Prostate gland (tissue), 2 donors: ENCODE results near the gene PPP6C.

Source experiments
- CTCF ChIP-seq, 4 experiments: fragments of 200-600 bp in 2 of 4; fragments of 450-650 bp in 2 of 4; sonication (generic) in 2 of 4; IDR thresholded peaks; 1 replicate in 3 of 4; 2 replicates in 1 of 4; pipeline ENCODE4 v1.5.1; 2016 to 2019; ENCODE audit warnings: antibody characterized with exemption in 4 of 4, mild to moderate bottlenecking in 2 of 4, moderate library complexity in 2 of 4
- POLR2A ChIP-seq: fragments of 450-650 bp; IDR thresholded peaks from one replicate; pipeline ENCODE4 v1.6.1; 2016; ENCODE audit warnings: antibody characterized with exemption, mild to moderate bottlenecking

- no peak for TF ChIP-seq CTCF (IDR thresholded peaks at IDR 0.05)
- TF ChIP-seq POLR2A: no peak
Observed at GRCh38 chr9:125151730-125152129, 37.9 kb downstream of the PPP6C start.
